GM12872 (cell line): ENCODE measurements around the gene ZMYND10.

Source experiments
- TF ChIP-seq, protein P1 (sequence below): IDR thresholded peaks from 3 replicates; pipeline ENCODE4 v1.5.1; 2011; ENCODE audit warnings: low read depth, mild to moderate bottlenecking, low read length, moderate library complexity; ENCODE audit not compliant: insufficient read depth

ZMYND10 gene

DNA sequence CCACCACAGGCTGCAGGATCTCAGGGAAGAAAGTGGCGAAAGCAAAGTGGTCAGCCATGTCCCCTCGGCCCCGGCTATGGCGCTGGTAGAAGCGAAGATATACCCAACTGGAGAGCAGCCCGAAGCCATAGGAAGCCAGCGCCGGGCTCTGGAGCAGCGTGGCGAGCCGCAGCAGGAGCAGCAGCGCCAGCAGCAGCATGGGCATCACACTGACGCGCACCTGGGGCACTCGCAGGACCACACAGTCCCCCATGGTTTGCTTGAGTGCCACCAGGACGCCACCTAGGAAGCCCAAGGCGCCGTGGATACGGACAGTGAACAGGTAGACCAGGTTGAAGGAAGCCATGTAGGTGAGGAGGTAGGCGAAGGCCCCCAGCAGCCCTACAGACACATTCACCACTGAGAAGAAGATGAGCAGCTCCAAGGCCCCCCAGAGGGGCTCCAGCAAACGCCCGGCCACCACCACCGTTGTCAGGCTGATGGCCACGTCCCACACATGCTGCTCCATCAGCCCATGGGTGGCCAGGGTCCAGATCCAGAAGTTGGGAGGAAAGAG lies 12.9 kb upstream of the ZMYND10 start:
- TF ChIP-seq, protein P1, sequence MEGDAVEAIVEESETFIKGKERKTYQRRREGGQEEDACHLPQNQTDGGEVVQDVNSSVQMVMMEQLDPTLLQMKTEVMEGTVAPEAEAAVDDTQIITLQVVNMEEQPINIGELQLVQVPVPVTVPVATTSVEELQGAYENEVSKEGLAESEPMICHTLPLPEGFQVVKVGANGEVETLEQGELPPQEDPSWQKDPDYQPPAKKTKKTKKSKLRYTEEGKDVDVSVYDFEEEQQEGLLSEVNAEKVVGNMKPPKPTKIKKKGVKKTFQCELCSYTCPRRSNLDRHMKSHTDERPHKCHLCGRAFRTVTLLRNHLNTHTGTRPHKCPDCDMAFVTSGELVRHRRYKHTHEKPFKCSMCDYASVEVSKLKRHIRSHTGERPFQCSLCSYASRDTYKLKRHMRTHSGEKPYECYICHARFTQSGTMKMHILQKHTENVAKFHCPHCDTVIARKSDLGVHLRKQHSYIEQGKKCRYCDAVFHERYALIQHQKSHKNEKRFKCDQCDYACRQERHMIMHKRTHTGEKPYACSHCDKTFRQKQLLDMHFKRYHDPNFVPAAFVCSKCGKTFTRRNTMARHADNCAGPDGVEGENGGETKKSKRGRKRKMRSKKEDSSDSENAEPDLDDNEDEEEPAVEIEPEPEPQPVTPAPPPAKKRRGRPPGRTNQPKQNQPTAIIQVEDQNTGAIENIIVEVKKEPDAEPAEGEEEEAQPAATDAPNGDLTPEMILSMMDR: no peak

DNA sequence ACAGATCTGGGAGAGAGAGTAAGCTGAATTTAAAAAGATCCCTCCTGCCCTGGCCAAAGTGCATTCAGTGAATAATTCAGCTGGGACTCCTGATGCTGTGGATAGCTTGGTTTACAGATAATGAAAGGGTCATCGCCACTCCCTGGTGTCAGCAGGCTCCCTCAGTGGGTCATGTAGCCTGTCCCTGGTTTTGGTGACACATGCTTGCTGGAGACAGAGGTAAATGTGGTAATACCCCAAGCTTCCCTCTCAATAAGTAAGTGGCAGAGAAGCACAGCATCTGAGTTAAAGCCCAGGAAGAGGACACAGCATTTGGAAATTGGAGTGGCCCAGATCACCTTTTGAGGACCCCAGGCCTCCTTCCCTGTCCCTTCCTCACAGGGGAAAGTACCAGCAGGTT lies 11.9 kb upstream of the ZMYND10 start:
- TF ChIP-seq, protein P1: no peak

DNA sequence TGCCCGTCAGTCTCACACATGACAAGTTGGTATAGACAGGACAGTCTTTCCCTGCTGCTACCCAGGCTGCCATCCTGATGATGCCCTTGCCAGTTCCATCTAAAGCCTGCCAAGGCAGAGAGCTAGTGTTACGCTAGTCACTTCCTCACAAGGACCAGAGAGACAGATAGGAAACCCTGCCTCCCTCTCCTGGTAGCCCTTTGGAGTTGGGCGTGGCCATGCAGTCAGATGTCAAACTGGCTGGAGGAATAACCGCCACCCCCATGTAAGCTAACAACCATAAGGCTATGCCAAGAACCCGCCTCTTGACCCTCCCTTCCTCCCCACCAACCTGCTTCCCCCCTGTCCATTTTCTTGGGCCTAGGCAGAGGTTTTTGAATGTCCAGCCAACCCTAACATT lies 11.0 kb upstream of the ZMYND10 start:
- TF ChIP-seq, protein P1: no peak

DNA sequence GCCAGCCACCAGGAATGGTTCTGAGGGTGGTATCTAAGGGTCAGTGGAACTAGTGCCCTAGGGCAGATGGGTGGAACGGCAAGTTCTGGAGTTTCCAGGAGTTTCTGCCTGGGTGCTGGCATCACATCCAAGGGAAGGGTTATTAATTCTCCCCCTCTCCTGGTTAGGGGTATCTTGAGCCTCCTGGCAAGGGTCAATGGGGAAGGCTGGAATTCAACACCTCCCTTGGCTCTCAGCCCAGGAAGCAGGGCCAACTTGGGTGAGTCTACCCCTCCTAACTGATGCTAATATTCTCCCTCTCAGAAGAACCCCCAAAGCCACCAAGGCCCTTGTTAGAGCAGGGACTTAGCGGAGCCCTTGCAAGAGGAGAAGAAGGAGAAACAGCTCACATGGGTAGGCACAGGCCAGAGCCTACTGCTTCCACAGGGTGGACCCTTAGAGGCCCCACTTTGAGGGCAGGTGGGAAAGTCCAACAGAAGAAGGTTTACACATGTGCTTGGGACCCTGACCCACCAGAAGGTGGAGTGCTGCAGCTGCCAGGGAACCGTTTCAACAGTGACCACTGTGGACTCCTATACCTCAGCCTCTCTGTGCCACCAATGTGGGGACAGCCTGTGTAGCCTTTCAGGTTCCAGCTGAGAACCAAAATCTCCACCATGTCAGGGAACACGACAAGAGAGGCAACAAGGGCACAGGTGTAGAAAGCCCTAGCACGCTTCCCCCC lies 10.5 kb upstream of the ZMYND10 start:
- TF ChIP-seq, protein P1: no peak

DNA sequence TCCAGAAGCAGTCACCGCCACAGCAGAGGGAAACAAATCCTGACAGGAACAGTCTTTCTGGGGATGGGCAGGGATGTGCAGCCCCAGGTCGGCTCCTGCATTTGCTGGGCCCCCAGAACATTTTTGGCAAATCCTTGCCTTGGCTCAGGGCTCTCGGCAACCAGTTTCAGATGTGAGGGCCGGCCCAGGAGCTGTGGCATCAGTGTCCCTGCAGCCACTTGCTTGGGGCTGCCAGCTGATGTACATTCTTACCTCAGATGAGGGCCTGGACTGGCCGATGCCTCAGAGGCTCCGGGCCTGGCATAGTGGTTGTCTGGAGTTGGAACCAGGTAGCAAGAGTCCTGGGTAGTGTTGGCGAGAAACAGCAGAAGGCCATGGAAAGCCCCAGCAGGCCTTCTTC lies 9.3 kb upstream of the ZMYND10 start:
- TF ChIP-seq, protein P1: no peak

DNA sequence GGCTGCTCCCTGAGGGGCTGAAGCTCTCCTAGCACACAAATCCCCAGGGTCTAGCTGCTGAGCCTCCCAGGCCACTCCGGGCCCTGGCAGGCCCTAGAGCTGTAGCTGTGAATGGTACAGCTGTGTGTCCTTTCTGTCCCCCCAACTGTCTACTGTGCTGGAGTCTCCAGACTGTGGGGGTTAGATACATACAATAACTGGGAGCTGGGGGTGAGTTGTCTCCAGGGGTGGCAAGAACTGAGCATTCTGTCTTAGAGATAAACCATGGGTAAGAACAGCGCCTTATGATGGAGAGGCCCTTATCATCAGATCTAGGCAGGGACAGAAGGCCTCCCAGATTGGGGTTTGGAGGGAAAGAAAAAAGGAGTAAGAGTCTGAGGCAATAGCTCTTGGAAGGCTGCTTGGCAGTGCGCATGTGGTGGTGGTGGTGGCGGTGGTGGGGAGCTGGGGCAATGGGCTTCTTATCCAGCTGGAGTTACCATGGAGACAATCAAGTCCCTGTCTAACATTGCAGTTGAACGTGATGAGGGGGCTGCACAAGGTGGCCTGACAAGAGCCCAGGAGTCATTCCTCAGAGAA lies 8.7 kb upstream of the ZMYND10 start:
- TF ChIP-seq, protein P1: no peak

DNA sequence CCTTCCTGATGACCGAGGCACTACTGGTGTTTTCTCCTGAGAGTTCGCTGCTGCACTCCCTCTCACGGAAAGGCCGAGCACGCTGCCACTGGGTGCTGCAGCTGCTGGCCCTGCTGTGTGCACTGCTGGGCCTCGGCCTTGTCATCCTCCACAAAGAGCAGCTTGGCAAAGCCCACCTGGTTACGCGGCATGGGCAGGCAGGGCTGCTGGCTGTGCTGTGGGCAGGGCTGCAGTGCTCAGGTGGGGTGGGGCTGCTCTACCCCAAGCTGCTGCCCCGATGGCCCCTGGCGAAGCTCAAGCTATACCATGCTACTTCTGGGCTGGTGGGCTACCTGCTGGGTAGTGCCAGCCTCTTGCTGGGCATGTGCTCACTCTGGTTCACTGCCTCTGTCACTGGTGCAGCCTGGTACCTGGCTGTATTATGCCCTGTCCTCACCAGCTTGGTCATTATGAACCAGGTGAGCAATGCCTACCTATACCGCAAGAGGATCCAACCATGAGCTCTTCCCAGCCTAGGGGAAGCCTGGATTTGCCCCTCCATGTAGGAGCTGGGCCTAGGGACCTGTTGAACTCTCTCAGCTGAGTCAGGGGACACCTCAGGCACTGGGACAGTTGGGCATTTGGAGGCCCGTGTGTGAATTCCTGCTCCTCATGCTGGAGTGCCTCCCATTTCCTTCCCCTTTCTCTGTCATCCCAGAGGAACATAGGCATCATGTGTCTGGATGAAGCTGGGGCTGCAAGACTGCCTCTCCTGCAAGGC lies 7.9 kb upstream of the ZMYND10 start:
- TF ChIP-seq, protein P1: no peak
